ENCODE data around the gene CFAP20DC. TPM values are rescaled to one million over a fixed set of nuclear protein-coding genes. Genes with fewer than 3 reads are reported as not detected.

The CFAP20DC gene
- total RNA-seq, 2 donors from 2014 or later: 1.7 to 1.8 TPM

- Histone ChIP-seq H3K4me3 (no peak overlapping the region), H3K4me1 (no peaks in the 10 kb centered on the region), H3K9ac (ENCODE audit: low read depth in 2 of 2, low read length in 2 of 2) (no peak overlapping the region), H3K27me3 (no peaks in the 10 kb centered on the region), H3K9me3 (no peaks in the 10 kb centered on the region), H3K36me3 (no peaks in the 10 kb centered on the region), H3K27ac (no peak overlapping the region)
- no peak for TF ChIP-seq CTCF (IDR thresholded peaks at IDR 0.05)
- intact Hi-C loops (cut with DNase I): no loop called here
- no peak for DNase-seq
Observed at GRCh38 chr3:59084583-59084982, 34.8 kb upstream of the CFAP20DC start.

- TF ChIP-seq CTCF (IDR thresholded peaks at IDR 0.05): no peak
- Histone ChIP-seq H3K36me3 (no peaks in the 10 kb centered on the region), H3K9me3 (no peaks in the 10 kb centered on the region), H3K27me3 (no peaks in the 10 kb centered on the region), H3K27ac (no peak overlapping the region), H3K4me1 (no peaks in the 10 kb centered on the region), H3K4me3 (no peak overlapping the region), H3K9ac (ENCODE audit: low read depth in 2 of 2, low read length in 2 of 2) (no peak overlapping the region)
- intact Hi-C loops (cut with DNase I): no loop called here
- DNase-seq: no peak
Observed at GRCh38 chr3:59082106-59082505, 32.3 kb upstream of the CFAP20DC start.

GRCh38 chr3:59081071-59081470, 31.2 kb upstream of the CFAP20DC start:
- no peaks in the 10 kb centered on the region for H3K27me3 ChIP-seq

GRCh38 chr3:59079962-59080361, 30.1 kb upstream of the CFAP20DC start:
- no peak for TF ChIP-seq CTCF (IDR thresholded peaks at IDR 0.05)
- DNase-seq: no peak
- Histone ChIP-seq H3K4me1 (no peaks in the 10 kb centered on the region), H3K9ac (ENCODE audit: low read depth in 2 of 2, low read length in 2 of 2) (no peak overlapping the region), H3K36me3 (no peaks in the 10 kb centered on the region), H3K27ac (no peak overlapping the region), H3K9me3 (no peaks in the 10 kb centered on the region), H3K4me3 (no peak overlapping the region), H3K27me3 (no peaks in the 10 kb centered on the region)
- intact Hi-C loops (cut with DNase I): no loop called here

More at GRCh38 chr3:59081071-59081470, 31.2 kb upstream of the CFAP20DC start:
- no peak for TF ChIP-seq CTCF (IDR thresholded peaks at IDR 0.05)
- DNase-seq: no peak
- Histone ChIP-seq H3K27ac (no peak overlapping the region), H3K9me3 (no peaks in the 10 kb centered on the region), H3K4me3 (no peak overlapping the region), H3K36me3 (no peaks in the 10 kb centered on the region), H3K9ac (ENCODE audit: low read depth in 2 of 2, low read length in 2 of 2) (no peak overlapping the region), H3K4me1 (no peaks in the 10 kb centered on the region)
- intact Hi-C loops (cut with DNase I): no loop called here

DNA sequence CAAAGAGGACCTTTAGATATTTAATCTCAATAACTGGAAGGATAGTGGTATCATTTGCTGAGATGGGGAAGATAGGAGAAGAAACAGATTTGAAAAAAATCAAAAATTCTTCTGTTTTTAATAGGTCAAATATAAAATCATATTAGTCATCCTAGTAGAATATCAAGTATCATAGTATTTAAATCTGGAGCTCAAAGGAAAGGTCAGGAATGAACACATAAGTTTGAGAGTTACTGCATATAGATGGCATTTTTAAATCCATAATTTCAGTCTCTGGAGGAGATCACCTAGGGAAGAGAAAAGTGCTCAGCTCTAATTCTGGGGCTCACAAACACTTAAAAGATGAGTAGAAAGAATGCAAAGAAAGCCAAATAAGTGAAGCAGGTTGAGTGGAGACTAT, 24.9 kb upstream of the CFAP20DC start:
- Histone ChIP-seq H3K36me3 (no peaks in the 10 kb centered on the region), H3K4me3 (no peak overlapping the region), H3K27me3 (no peaks in the 10 kb centered on the region), H3K9ac (ENCODE audit: low read depth in 2 of 2, low read length in 2 of 2) (no peak overlapping the region), H3K27ac (no peak overlapping the region), H3K4me1 (no peaks in the 10 kb centered on the region), H3K9me3 (no peaks in the 10 kb centered on the region)
- no peak for DNase-seq
- intact Hi-C loops (cut with DNase I): no loop called here
- TF ChIP-seq CTCF (IDR thresholded peaks at IDR 0.05): no peak

DNA sequence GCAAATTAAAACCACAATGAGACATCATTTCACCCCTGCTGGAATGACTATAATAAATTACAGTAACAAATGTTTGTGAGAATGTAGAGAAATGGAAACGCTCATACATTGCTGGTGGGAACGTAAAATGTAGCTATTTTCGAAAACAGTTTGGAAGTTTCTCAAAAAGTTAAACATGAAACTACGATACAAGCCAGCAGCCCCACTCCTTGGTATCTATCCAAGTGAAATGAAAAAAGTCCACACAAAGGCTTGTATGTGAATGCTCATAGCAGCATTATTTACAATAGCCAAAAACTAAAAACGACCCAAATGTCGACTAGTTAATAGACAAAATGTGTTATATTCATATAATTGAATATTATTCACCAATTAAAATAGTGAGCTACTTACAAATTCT, 22.9 kb upstream of the CFAP20DC start:
- no peaks in the 10 kb centered on the region for H3K9me3 ChIP-seq

More for the DNA sequence above, 22.9 kb upstream of the CFAP20DC start:
- H3K4me1 ChIP-seq: no peaks in the 10 kb centered on the region
- no peak overlapping the region for H3K27ac ChIP-seq
- TF ChIP-seq CTCF (IDR thresholded peaks at IDR 0.05): no peak
- no peak overlapping the region for H3K9ac ChIP-seq (ENCODE audit: low read depth in 2 of 2, low read length in 2 of 2)
- intact Hi-C loops (cut with DNase I): no loop called here
- no peaks in the 10 kb centered on the region for H3K27me3 ChIP-seq
- H3K4me3 ChIP-seq: no peak overlapping the region
- DNase-seq: no peak
- no peaks in the 10 kb centered on the region for H3K36me3 ChIP-seq
